Glomerular visceral epithelial cell (primary cell): Measurements from ENCODE around the gene MAML3.

Experiments
- DNase-seq: peaks from one replicate; pipeline ENCODE4 v3.0.0-alpha.2; 2016; ENCODE audit errors: extremely low spot score

MAML3 gene

DNA sequence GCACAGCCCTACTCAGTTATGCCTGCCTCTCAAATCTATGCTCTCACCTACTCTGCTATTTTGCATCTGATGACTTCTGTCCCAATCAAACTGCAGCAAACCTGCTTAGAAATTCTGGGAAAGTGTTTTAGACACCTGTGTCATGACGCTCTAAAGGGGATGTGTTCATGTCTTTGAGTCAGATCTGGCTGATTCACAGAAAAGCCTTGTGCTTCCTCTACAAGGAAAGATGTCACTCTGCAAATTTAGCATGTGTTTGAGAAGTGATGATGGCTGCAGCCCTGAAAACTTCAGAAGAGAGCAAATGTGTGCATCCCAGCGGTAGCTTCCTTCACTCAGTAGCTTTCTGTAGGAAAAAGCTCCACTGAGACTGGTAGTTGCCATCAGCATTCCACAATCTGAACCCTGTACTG, 253.0 kb downstream of the MAML3 start:
- DNase-seq, result no peak

DNA sequence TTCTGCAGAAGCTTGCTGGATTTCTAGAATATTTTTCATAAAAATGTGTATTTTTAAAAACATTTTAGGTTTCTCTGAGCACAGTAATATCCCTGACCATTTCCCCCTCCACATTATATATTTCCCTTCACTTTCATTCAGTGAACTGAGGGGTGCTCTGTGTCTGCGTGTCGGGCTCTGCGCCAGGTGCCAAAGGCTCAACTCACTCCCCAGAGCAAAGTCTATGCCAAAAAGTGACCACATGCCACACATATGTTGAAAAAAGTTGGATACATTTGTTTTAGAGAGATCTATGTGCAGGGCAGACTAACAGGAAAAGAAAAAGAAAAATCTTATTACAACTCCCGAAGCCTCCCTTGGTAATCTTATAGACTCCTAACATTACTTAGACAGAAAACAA, 254.6 kb downstream of the MAML3 start:
- DNase-seq, result no peak

DNA sequence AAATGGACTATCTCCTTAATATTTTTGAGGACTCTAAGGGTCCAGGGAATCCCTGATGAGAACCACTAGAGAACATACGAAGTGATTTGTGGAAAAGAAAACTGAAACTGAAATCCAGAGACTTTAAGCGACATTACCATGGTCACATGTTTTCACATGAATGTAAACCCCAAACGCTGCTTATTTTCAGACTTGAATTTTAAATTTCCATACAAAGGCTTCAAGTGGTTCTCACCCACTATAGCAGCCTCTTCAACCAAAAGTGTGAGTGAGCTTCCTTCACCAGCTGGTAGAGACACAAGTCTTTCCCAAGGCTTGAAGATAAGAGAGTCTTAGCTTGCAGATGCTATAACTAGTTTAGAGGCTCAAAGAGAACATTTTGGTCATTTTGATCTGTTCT, 255.7 kb downstream of the MAML3 start:
- no peak for DNase-seq

DNA sequence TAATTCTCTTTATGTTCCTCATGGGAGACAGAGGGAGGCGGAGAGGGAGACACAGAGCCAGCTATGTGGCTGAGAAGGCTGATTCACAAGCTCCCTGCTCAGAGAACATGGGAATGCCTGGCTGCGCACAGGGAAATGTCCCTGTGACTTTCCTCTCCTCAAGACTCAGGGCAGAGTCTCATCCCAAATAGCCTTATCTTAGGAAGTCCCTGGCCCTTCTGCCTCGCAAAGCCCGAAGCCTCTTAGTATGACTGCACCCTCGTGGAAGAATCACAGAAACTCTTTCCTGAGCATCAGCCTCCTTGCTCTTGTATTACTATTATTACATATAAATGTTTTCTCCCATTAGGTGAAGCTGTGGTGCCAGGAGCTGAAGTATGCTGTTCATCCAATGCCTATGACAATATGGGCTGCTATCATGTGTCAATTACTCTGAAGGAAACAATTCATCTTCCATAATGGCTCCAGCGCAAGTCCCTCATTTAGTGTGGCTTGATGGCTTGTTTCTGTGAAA, 257.8 kb downstream of the MAML3 start:
- no peak for DNase-seq

DNA sequence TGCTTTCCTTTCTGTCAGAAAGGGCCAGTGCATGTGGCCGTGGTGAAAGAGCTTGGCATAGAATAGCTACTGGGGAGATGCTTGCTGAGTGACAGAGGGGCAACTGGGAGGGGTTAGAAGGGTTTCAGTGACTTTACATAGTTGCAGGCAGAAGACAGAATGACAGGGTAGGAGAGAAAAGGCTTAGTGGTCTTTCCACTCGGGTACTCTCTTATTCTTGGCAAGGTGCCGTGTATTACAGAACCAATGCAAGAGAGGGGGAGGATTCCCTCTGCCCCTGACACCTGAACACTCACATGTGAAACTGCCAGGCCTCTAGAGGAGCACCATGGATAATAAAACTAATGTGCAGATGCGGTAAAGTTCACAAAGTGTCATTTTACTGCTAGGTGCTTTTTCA, 260.2 kb downstream of the MAML3 start:
- peak; percentile 11 for DNase-seq

DNA sequence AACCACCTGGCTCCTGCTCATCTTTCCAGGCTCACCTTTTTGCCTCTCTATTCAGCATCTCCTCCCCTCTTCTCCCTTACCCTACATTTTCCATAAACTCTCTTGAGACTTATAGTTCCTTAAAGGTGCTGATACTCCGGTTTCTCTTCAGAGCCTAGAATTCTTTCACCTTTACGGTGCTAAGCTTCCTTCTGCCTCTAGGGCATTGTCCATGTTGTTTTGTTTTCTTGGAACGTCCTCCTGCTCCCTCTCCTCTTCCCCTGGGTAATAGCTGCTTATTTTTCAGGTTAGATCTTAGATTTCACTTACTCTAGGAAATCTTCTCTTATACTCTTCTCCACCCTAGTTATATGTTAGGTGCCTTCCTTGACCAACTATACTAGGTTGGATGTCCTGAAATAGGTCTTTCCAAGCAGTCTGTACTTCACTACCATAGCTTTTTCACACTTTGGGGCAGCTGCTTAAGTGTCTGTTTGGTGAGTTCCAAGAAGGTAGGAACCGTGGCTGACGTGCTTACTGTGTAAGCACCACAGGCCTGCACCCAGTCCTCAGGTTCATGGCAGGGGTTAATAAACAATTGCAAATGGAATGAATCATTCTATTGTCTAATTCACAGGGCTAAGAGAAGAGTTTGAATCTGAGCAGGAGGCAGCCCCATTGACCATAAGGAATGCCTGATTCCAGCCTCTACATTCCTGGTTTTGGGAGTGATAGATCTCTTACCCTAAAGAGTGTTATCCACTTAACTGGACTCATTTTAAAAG, 260.8 kb downstream of the MAML3 start:
- DNase-seq, result peak; percentile 33

DNA sequence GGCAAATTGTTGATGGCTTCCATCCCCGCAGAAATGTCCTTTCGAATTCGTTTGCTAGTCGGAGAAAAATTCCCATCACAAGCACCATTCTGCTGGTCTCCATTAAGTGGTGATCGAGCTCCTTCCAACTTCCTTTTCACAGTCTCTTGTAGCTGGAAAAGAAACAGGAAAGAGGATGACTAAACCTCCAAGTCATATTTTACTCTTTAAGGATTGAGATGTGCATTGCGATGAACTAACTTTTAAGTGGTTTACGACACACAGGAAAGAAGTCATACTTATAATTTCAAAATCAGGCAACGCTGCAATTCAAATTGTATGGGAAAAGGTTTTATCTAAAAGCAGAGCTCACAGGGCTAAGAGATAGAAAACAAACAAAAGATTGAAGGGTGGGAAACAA, 263.2 kb downstream of the MAML3 start:
- no peak for DNase-seq

DNA sequence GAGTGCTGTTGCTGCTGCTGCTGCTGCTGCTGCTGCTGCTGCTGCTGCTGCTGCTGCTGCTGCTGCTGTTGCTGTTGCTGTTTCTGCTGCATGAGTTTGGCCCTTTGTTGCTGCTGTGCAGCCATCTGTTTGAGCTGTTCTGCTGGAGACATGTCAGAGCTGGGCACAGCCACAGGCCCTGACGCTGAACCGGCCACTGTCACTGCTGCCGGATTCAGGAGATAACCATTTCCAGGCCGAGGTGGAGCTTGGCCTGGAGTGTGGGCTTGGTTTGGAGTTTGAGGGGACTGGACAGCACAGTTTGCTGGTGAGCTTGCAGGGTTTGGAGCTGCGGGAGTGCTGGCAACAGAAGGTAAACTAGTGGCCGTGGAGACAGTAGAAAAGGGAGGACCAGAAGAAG, 264.1 kb downstream of the MAML3 start:
- no peak for DNase-seq

DNA sequence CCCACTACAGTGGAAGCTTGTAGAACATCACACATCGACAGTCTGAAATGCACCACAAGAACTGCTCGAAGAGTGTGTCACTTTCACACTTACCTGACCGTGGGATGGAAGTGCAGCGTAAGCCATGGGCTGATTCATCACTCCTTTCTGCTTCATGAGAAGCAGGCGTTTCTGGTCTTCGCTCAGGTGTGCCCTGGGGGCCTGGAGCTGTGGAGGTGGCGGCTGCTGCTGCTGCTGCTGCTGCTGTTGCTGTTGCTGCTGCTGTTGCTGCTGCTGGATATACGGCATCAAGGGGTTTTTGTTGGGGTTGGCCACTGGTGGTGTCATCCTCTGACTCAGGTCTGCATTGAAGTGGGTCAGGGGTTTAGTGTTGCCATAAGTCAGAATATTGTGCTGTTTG, 264.7 kb downstream of the MAML3 start:
- no peak for DNase-seq

DNA sequence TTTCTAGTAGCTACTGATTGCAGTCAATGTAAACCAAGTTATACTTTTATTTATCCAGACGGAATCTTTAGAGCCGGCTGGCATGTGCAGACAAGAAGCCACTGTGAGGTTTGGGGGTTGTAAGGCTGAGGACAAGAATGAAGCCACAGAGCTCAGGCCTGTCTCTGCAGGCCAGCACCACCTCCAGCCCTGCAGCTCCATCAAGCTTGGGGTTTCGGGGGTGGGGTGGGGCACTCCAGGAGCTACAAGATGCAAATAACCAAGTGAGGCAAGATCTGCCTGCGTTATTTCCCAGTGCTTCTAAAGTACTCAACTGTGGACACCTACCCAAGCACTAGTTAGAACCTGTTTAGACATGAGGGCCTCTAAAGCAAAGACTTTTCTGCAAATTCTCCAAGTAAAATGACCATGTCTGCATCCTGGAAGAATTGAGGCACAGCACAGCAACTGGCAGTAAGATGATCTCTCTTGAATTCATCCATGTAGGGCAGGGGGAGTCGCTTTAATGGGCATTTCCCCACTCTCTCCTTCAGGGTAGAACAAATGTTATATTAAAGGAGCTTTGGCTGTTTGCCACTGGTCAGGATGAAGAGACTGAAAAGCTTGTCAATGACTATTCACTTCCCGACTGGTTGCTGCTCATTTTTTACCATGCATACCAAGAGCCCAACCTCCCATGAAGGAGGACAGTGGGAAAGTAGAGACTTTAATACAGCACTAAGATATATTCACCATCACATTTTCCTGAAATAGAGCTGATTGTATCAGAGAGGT, 265.8 kb downstream of the MAML3 start:
- peak; percentile 54 for DNase-seq

DNA sequence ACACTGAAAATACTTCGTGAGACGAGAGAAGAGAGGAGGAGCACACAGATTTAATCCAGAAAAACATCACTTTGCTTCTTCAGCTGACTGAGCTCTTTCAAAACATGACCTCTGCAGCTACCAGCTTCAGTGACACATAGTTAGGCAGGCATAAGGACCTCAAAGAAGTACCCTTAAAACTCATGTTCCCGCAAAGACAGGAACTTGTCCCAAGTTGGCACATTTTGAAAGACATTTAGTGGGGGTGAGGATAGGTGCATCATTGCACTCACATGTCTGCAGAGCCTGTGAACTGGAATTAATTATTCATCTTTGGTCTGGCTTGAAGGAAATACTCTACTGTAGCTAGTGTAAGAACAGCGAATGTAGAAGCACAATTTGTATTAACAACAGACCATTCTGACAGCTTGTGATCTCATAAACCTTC, 266.6 kb downstream of the MAML3 start:
- no peak for DNase-seq

DNA sequence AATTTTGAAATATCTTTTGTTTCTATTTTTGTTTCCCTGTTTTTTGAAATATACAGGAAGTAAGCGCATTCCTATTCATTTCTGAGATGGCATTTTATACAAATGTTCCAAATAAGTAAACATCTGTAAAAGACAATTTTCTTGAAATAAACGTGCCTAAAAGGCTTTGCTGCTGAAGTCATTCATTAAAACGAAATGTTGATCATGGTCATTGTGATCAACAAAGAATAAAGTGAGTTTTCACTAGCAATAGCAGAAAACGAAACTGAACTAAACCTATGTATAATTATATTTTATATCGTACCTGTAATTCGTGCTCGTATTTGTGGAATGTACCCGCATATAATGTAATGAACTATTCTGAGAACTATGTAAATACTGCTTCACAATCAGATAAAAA, 267.2 kb downstream of the MAML3 start:
- DNase-seq, result no peak

DNA sequence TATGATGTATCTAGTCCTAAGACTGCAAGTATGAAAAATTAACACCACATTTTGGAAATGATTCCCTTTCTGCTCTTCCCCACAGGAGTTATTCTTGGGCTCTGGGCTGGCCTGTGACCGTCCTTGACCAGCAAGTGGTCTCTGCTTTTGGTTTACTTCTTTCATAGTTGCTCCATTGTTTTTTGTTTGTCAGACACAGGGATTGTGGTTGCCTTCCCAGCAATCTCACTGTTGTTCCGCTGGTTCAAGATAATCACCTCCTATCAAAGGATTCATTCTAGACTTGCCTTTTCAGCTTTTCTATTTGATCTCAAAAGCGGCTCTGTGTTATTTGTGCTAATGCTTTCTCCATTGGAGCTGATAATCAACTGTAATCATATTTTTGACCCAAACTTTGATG, 269.5 kb downstream of the MAML3 start:
- DNase-seq, result no peak

DNA sequence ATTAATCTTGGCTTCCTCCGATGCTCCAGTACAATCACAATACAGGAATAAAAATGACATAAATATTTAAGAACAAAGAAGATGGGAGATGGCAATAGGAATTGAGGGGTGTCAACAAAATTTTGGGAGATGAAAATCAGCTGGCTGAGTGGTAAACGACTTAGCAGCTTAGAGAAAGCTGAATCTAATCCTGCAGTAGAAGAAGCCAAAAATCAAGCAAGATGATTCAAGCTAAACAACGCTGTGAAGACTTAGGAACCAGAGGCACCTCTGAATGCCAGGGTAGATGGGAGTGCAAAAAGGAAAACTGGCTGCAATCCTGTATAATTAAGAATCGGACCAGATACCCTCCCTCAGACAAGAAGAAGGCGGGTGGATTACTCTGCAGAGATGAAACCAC, 273.1 kb downstream of the MAML3 start:
- DNase-seq, result no peak

DNA sequence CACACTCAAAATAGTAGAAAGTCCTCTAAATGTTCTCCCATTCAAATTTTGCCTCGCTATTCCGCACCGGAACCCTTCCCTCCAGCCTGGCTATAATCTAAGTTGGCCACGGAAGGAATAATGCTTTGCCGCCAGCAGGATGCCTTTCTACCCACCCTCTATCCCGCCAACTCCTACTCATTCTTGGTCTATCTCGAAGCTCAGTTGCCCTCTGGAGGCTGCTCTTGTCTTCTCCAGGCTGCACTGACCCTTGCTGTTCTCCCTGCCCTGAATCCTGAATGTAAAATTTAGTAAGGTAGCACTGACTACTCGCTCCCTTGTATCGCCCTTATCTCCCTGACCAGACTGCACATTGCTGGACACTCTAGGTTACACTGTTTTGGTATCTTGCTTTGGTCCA, 275.9 kb downstream of the MAML3 start:
- DNase-seq, result no peak

DNA sequence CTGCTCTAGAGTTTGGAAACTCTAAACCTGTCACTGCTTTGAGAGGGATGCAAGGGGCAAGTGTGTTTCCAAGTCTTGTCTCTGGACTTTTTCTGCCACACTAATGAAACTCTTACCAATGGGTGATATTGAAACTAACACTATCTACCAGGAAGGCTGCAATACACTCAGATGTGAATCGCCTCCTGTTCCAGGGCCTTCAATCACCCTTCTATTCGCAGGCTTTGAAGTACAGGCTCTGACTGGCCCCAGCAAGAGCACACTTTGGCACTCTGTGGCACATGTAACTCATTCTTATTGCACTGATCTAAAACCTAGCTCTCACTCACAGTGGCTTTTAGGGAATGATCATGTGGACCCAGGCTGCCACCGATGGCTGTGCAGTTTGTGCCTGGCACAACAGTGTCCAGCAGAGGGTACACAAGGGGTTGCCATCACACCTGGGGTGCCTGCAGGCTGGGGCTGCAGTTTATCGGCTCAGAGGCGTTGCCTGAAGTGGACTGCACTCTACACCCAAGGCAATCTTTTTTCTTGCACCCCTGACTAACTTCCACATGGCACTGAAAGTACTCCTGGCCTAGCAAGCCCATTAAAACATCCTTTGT, 277.5 kb downstream of the MAML3 start:
- no peak for DNase-seq

DNA sequence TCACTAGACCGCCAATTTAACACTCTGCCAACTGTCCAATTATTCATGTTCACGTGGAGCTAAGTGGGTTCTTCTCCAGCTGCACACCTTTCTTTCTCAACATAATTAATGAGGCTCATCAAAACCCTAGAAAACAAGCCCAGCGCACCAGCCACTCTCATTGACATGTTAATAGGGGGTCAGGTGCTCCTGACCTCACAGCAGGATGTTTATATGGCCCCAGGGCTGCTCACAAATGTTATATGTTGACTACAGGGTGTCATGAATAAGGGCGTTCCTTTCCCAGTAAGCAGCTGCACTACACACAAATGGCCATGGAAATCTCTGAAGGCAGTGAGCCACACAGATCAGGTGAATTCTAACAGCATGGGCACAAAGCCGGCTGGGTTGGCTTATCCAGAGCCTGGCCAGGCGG, 278.6 kb downstream of the MAML3 start:
- DNase-seq, result no peak

DNA sequence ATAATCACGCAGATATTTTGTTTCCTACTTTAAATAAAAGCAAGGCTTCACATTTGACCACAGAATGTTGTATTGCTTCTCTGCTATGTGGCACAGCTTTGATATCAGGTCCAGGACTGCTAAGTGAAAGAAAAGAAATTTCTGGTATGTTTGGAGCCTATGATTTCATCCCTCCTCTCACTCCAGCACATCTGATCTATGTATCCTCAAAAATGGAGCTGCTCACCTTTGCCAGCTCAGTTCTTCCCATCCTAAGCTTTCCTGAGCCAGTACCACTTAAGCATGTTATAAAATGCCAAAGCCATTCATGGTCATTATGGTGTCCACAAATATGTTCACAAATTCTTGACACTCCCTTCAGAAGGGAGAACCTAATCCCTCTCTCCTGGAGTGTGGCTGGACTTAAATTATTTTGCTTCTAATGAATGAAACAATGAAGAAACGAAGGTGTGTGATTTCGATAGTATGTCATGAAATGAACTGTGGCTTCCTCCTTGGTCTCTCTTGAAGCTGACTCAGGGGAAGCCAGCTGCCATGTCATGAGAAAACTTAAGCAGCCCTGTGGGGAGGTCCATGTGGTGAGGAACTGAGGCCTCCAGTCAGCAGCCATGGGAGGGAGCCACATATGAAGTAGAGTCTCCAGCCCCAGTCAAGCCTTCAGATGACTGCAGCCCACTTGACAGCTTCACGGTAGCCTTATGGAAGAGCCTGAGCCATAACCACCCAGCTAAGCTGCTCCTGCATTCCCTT, 280.7 kb downstream of the MAML3 start:
- DNase-seq, result no peak

DNA sequence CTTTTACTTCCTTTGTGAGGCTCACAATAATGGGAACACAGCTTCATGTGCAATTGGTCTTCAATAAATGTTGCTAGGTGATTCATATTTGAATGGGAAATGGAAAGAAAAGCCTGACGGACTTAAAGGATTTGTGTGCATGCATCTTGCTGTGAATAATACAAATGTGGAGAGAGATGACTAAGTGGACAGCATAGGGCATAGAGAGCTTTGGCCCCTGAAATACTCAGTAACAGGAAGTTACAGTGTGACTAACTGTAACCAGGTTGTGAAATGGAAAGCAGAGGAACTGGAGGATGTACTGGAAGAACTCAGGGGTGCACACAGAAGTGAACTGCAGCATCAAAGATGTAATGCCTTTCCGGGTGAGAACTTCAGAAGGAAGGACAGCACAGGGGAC, 281.7 kb downstream of the MAML3 start:
- DNase-seq, result peak; percentile 78

DNA sequence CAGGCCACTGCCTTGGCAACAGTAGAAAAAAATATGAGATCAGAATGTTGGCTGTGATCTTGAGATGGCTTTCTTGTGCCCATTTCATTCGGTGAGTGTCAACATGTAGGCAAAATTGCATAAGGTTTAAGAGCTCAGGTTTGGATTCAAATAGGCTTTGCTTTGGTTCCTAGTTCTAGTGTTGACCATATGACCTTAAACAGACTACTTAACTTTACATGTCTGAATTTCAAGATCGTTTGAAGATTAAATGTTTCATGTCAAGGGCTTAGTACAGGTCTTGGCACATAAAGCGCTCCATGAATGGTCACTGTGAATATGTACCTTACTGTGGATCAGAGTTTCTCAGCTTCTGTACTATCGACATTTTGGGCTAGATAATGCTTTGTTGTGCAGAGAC, 284.2 kb downstream of the MAML3 start:
- no peak for DNase-seq

DNA sequence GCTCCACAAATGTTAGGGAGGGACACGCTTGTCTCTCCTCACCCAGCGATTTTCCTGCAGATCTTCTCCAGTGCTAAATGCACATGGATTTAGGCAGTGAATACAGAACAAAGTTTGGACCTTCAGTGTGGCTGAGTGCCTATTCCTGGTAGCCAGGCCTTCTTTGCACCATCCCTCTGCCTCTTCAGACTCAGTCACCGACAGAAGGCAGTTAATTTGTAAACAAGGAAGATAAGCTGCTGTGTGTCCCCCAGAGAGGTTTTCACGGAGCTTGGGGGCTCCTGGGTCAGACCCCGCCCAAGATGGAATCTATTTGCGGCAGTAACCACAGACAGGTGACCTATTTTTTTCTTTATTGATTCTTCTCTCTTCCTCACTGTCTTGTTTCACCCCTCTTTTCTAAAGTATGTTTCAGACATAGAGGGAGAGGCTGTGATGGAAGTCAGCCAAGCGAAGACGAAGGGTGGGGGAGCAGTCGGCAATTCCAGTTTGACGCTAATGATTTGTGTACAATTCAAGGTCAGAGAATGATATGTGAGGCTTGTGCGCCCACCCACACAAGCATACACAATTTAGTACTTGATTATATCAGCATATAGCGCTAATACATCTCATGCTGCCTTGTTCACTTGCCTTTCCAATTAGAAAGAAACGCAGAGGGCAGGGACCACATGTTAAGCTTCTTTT, 287.6 kb downstream of the MAML3 start:
- DNase-seq, result no peak
